DMS79 (cell line): ENCODE results near the gene CDCA3.

Source experiments
- DNase-seq: peaks from one replicate; lab custom pipeline; 2025; lab: John Stamatoyannopoulos, UW

The CDCA3 gene

GRCh38 chr12:6852651-6853354, 1.7 kb upstream of the CDCA3 start:
- no peak for DNase-seq

GRCh38 chr12:6851921-6852650, 1.0 kb upstream of the CDCA3 start, which contains the start of gene USP5:
Gene USP5, plus strand, starts transcription at chr12:6852150. Its CDS starts 30 bp downstream, at chr12:6852180.
- DNase-seq = peak; percentile 99

GRCh38 chr12:6850796-6851152, 312 bp downstream of the CDCA3 start:
- DNase-seq = no peak

GRCh38 chr12:6849976-6850560, 1.0 kb downstream of the CDCA3 start:
- peak; percentile 13 for DNase-seq

GRCh38 chr12:6849427-6849826, 1.7 kb downstream of the CDCA3 start:
- no peak for DNase-seq

- no peak for DNase-seq
These were observed 3.4 kb downstream of the CDCA3 start for GRCh38 chr12:6847676-6848075.

- no peak for DNase-seq
These were observed 4.7 kb downstream of the CDCA3 start for GRCh38 chr12:6846316-6846869.

GRCh38 chr12:6845395-6845794, 5.7 kb downstream of the CDCA3 start:
- DNase-seq = no peak

GRCh38 chr12:6843118-6843902, 7.8 kb downstream of the CDCA3 start:
- DNase-seq = no peak

GRCh38 chr12:6842075-6842474, 9.0 kb downstream of the CDCA3 start:
- no peak for DNase-seq

GRCh38 chr12:6840761-6841515, 10.1 kb downstream of the CDCA3 start, which contains the start of gene GNB3:
Gene GNB3, plus strand, starts transcription at chr12:6840925. Its CDS starts 363 bp downstream, at chr12:6841288.
- no peak for DNase-seq

GRCh38 chr12:6840330-6840729, 10.8 kb downstream of the CDCA3 start:
- DNase-seq = no peak

- DNase-seq = no peak
These were observed 11.4 kb downstream of the CDCA3 start for GRCh38 chr12:6839482-6840201.

GRCh38 chr12:6838854-6839253, 12.2 kb downstream of the CDCA3 start:
- no peak for DNase-seq

- DNase-seq = no peak
These were observed 13.6 kb downstream of the CDCA3 start for GRCh38 chr12:6837370-6838060.

GRCh38 chr12:6836851-6837250, 14.2 kb downstream of the CDCA3 start:
- DNase-seq = no peak

- DNase-seq = no peak
These were observed 16.2 kb downstream of the CDCA3 start for GRCh38 chr12:6834873-6835272.

GRCh38 chr12:6834254-6834653, 16.8 kb downstream of the CDCA3 start:
- DNase-seq = no peak

GRCh38 chr12:6833189-6833890, 17.7 kb downstream of the CDCA3 start:
- no peak for DNase-seq
